Stimulated activated CD4-positive, alpha-beta T cell treated with anti-CD3 and anti-CD28 coated beads, Interleukin-1b, Interleukin-23, amount 100 ng/mL, for 24 hours (primary cell): ENCODE data around the gene C3orf49.

ENCODE experiments used
- DNase-seq, 4 experiments: peaks; one replicate each; pipeline ENCODE4 v3.0.0-alpha.2; 2020; ENCODE audit warnings: low read depth in 4 of 4, low spot score in 1 of 4

C3orf49 gene

GRCh38 chr3:63819151-63819398 is at the start of gene C3orf49:
TSS of gene C3orf49 (plus strand) at chr3:63819299. CDS start at chr3:63819472, 173 bp downstream.
- DNase-seq = no peak

GRCh38 chr3:63774781-63775180 is 44.3 kb upstream of the C3orf49 start:
- no peak for DNase-seq

GRCh38 chr3:63779227-63779626 is 39.9 kb upstream of the C3orf49 start:
- DNase-seq = no peak

- no peak for DNase-seq
Observed at GRCh38 chr3:63791974-63792373, 27.1 kb upstream of the C3orf49 start.

- DNase-seq = no peak
Observed at GRCh38 chr3:63795438-63795837, 23.7 kb upstream of the C3orf49 start.

GRCh38 chr3:63798544-63798943 is 20.6 kb upstream of the C3orf49 start:
- DNase-seq = no peak

- DNase-seq = no peak
Observed at GRCh38 chr3:63798949-63799348, 20.1 kb upstream of the C3orf49 start.

- no peak for DNase-seq
Observed at GRCh38 chr3:63800097-63800496, 19.0 kb upstream of the C3orf49 start.

- DNase-seq = no peak
Observed at GRCh38 chr3:63803911-63804310, 15.2 kb upstream of the C3orf49 start.

GRCh38 chr3:63807961-63808565 is 11.0 kb upstream of the C3orf49 start:
- DNase-seq = no peak

GRCh38 chr3:63808633-63809032 is 10.5 kb upstream of the C3orf49 start:
- DNase-seq = no peak

GRCh38 chr3:63809607-63810006 is 9.5 kb upstream of the C3orf49 start:
- no peak for DNase-seq

- no peak for DNase-seq
Observed at GRCh38 chr3:63814237-63814636, 4.9 kb upstream of the C3orf49 start.

- no peak for DNase-seq
Observed at GRCh38 chr3:63817225-63817624, 1.9 kb upstream of the C3orf49 start.

GRCh38 chr3:63818282-63819150 is 583 bp upstream of the C3orf49 start:
- DNase-seq = peak; percentile 35 to 42 (median 38)

- DNase-seq = no peak
Observed at GRCh38 chr3:63824309-63824708, 5.2 kb downstream of the C3orf49 start.

GRCh38 chr3:63830526-63830925 is 11.4 kb downstream of the C3orf49 start:
- DNase-seq = no peak

GRCh38 chr3:63832395-63832794 is 13.3 kb downstream of the C3orf49 start:
- no peak for DNase-seq

GRCh38 chr3:63841704-63842103 is 22.6 kb downstream of the C3orf49 start:
- DNase-seq = no peak

- no peak for DNase-seq
Observed at GRCh38 chr3:63842127-63842526, 23.0 kb downstream of the C3orf49 start.

GRCh38 chr3:63845215-63845614 is 26.1 kb downstream of the C3orf49 start:
- no peak for DNase-seq

- no peak for DNase-seq
Observed at GRCh38 chr3:63847718-63848450, 28.8 kb downstream of the C3orf49 start.
